ENCODE results near the gene ERICH6.
A peak's percentile ranks its signal among the peaks of the same experiment; 100 is the strongest.

The ERICH6 gene

GRCh38 chr3:150733936-150734794, 30.4 kb upstream of the ERICH6 start:
- Histone ChIP-seq H3K9me3 (ENCODE audit: control insufficient read depth, insufficient read depth, low read depth, low read length) (no peaks in the 10 kb centered on the region), H3K4me3 (ENCODE audit: low read depth, low read length) (no peak overlapping the region), H3K4me1 (ENCODE audit: control insufficient read depth, insufficient read depth, low read length) (no peaks in the 10 kb centered on the region), H3K36me3 (ENCODE audit: control insufficient read depth in 2 of 2, insufficient read depth in 1 of 2, low read length in 2 of 2) (no peaks in the 10 kb centered on the region), H3K27ac (ENCODE audit: extremely low read depth, low read depth, low read length) (no peak overlapping the region)
- ChIA-PET CTCF (no interaction called here), POLR2A (no interaction called here)
- TF ChIP-seq ZNF394 (tag by site-specific recombination; IDR thresholded peaks at IDR 0.05; ENCODE audit: borderline replicate concordance) = no peak
- TF ChIP-seq PRDM10 (tag by site-specific recombination; IDR thresholded peaks at IDR 0.05) = no peak
- peak; percentile 63; the same call in 1 of the 2 replicates for TF ChIP-seq ZNF768 (tag by site-specific recombination; IDR thresholded peaks at IDR 0.05)
- TF ChIP-seq WT1 (tag by site-specific recombination; IDR thresholded peaks at IDR 0.05) = no peak
- TF ChIP-seq ZNF248 (tag by site-specific recombination; IDR thresholded peaks at IDR 0.05) = no peak
- no peak for TF ChIP-seq ZNF549 (tag by site-specific recombination; IDR thresholded peaks at IDR 0.05)

GRCh38 chr3:150733373-150733935, 29.7 kb upstream of the ERICH6 start:
- Histone ChIP-seq H3K4me1 (ENCODE audit: control insufficient read depth, insufficient read depth, low read length) (no peaks in the 10 kb centered on the region), H3K36me3 (ENCODE audit: control insufficient read depth in 2 of 2, insufficient read depth in 1 of 2, low read length in 2 of 2) (no peaks in the 10 kb centered on the region), H3K9me3 (ENCODE audit: control insufficient read depth, insufficient read depth, low read depth, low read length) (no peaks in the 10 kb centered on the region), H3K4me3 (ENCODE audit: low read depth, low read length) (no peak overlapping the region), H3K27ac (ENCODE audit: extremely low read depth, low read depth, low read length) (no peak overlapping the region)
- ChIA-PET CTCF (interaction anchor here (0.7 kb wide), 1 partner anchor 10 kb away, joined by 4 read pairs; no protein-coding TSS in a partner anchor), POLR2A (no interaction called here)
- TF ChIP-seq BCL6B (tag by site-specific recombination; IDR thresholded peaks at IDR 0.05) (no peak), ZIC2 (tag by site-specific recombination; IDR thresholded peaks at IDR 0.05) (peak; percentile 55; the same call in 1 of the 2 replicates), ZBTB1 (tag by site-specific recombination; IDR thresholded peaks at IDR 0.05) (no peak), ZFHX2 (tag by site-specific recombination; conservative IDR thresholded peaks at IDR 0.05) (0 out of 2 replicates have a peak, but pooled peaks have one; percentile 25), EGR2 (tag by site-specific recombination; IDR thresholded peaks at IDR 0.05; ENCODE audit: low read depth) (0 out of 2 replicates have a peak, but pooled peaks have one; percentile 27)

- no peaks in the 10 kb centered on the region for H3K9me3 ChIP-seq (ENCODE audit: control insufficient read depth, insufficient read depth, low read depth, low read length)
- POLR2A ChIA-PET = interaction anchor here (0.6 kb wide), 1 partner anchor 12 kb away, joined by 3 read pairs; no protein-coding TSS in a partner anchor
- H3K27ac ChIP-seq (ENCODE audit: extremely low read depth, low read depth, low read length) = no peak overlapping the region
- CTCF ChIA-PET = interaction anchor here (0.6 to 1.1 kb wide), 2 partner anchors 9 to 559 kb away, joined by 3 to 10 read pairs; no protein-coding TSS in a partner anchor
- H3K4me1 ChIP-seq (ENCODE audit: control insufficient read depth, insufficient read depth, low read length) = no peaks in the 10 kb centered on the region
- no peaks in the 10 kb centered on the region for H3K36me3 ChIP-seq (ENCODE audit: control insufficient read depth in 2 of 2, insufficient read depth in 1 of 2, low read length in 2 of 2)
- H3K4me3 ChIP-seq (ENCODE audit: low read depth, low read length) = no peak overlapping the region
- TF ChIP-seq KLF1 (tag by site-specific recombination; IDR thresholded peaks at IDR 0.05) = no peak
- TF ChIP-seq ZNF138 (tag by site-specific recombination; IDR thresholded peaks at IDR 0.05; ENCODE audit: borderline replicate concordance) = no peak
- TF ChIP-seq ZNF274 (IDR thresholded peaks at IDR 0.05; ENCODE audit: low read length) = no peak
- no peak for TF ChIP-seq ZNF274 (tag by site-specific recombination; IDR thresholded peaks at IDR 0.05; ENCODE audit: borderline replicate concordance)
- no peak for TF ChIP-seq GLIS1 (tag by site-specific recombination; IDR thresholded peaks at IDR 0.05)
- TF ChIP-seq ZBTB20 (tag by site-specific recombination; IDR thresholded peaks at IDR 0.05) = no peak
- TF ChIP-seq ZNF670 (tag by site-specific recombination; IDR thresholded peaks at IDR 0.05; ENCODE audit: low read depth) = no peak
- no peak for TF ChIP-seq ZBTB44 (tag by site-specific recombination; IDR thresholded peaks at IDR 0.05)
- TF ChIP-seq ZIC2 (tag by site-specific recombination; IDR thresholded peaks at IDR 0.05) = no peak
- no peak for TF ChIP-seq ZBTB48 (tag by site-specific recombination; IDR thresholded peaks at IDR 0.05)
- no peak for TF ChIP-seq ZNF792 (tag by site-specific recombination; IDR thresholded peaks at IDR 0.05)
- no peak for TF ChIP-seq FEZF1 (tag by site-specific recombination; IDR thresholded peaks at IDR 0.05)
- no peak for TF ChIP-seq ZNF37A (tag by site-specific recombination; IDR thresholded peaks at IDR 0.05)
Observed at GRCh38 chr3:150729682-150730360, 26.1 kb upstream of the ERICH6 start.
